NCI-H69 (cell line): ENCODE data around the gene ADGRA1.

Source experiments
- DNase-seq: peaks from one replicate; lab custom pipeline; 2025; lab: John Stamatoyannopoulos, UW

ADGRA1 gene

GRCh38 chr10:133056651-133057178 lies 31.0 kb upstream of the ADGRA1 start:
- no peak for DNase-seq

DNA sequence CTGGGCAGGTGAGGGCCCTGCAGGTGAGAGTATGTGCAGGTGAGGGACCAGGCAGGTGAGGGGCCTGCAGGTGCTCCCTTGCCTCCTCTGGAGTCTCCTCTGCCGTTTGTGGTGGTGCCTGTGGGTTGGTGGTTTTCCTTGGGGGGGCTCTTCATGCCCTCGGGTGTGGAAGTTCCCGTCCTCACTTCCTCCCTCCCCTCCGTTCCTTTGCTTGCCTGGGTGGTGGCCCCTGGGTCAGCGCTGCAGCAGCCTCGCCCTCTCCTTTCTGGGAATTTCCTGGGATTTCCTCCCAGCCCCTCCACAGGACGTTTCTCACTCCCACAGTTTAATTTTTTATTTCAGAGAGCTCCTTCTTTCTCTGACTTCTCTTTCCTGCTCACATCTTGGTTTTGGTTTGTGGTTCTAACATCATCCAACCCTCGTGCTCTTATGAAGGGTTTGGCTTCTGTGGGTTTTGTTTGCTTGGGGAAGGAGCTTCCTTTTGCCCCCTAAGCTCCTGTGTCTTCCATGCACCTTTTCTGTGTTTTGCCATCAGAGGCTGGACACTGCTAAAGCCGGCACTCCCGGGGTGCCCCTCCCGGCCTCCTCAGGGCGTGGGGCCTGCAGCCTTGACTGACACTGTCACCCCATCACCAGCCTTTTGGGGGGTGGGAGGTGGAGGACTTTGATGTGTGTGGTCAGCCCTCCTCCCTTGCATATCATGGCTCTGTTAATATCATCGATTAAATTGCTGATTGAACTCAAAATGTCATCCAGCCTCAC lies 29.2 kb upstream of the ADGRA1 start:
- no peak for DNase-seq

GRCh38 chr10:133059093-133059470 lies 28.6 kb upstream of the ADGRA1 start:
- DNase-seq, result no peak

GRCh38 chr10:133059571-133059970 lies 28.2 kb upstream of the ADGRA1 start:
- DNase-seq, result no peak

- DNase-seq, result no peak
Observed at GRCh38 chr10:133060022-133060421, 27.7 kb upstream of the ADGRA1 start.

- DNase-seq, result no peak
Observed at GRCh38 chr10:133060466-133060865, 27.3 kb upstream of the ADGRA1 start.

- no peak for DNase-seq
Observed at GRCh38 chr10:133060881-133061280, 26.8 kb upstream of the ADGRA1 start.

DNA sequence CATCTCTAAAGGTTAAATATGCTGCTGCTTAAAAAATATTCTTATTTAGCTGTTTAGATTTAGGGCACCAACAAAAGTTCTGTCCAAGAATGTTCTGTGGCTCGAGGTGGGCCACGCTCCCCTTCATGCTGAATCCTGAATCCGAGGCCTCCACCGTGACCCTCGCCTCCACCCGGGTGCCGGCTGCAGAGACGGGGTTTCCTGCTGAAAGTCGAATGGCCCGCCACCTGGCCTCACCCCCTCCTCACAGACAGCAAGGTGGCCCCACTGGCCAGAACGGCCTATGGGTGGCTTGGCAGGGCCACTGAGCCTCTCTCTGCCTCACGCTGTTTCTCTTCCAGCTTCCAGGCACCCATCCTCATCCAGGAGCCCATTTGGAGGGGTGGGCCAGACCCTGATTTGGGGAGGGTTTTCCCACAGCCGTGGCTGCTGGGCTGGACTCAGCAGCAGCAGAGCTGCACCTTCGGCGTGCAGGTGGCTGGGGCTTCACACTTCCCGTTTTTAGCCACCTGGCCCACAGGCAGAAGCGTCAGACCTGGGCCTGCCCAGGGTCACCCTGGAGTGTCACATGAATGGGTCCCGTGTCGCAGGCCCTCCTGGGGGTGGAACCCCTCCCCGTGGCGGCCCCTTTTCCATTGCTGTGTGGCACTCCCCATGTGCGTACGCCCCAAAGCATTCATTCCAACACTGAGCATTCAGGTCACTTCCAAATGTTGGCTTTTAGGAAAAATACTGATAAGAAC lies 26.3 kb upstream of the ADGRA1 start:
- DNase-seq, result no peak

GRCh38 chr10:133062085-133062484 lies 25.6 kb upstream of the ADGRA1 start:
- no peak for DNase-seq

DNA sequence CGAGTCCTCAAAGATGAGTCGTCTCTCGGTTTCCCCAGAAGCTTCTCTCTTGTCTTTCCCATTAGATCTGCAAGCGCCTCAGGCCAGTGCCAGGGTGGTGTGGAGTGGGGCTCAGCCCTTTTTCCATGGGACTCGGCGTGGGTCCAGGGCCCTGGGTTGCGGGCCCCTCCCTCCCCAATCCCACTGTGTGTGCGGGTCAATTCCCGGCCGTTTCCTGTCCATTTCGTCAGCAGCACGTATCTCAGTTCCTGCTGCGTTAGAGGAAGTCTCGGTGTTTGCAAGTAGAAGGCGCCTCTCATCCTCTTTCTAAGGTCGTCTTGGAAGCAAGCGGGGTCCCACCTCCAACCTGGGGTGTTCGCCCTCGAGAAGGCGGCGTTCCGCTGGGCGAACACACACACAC lies 25.1 kb upstream of the ADGRA1 start:
- DNase-seq, result no peak

- DNase-seq, result no peak
Observed at GRCh38 chr10:133067149-133068105, 20.3 kb upstream of the ADGRA1 start.

- no peak for DNase-seq
Observed at GRCh38 chr10:133068111-133069032, 19.4 kb upstream of the ADGRA1 start.

DNA sequence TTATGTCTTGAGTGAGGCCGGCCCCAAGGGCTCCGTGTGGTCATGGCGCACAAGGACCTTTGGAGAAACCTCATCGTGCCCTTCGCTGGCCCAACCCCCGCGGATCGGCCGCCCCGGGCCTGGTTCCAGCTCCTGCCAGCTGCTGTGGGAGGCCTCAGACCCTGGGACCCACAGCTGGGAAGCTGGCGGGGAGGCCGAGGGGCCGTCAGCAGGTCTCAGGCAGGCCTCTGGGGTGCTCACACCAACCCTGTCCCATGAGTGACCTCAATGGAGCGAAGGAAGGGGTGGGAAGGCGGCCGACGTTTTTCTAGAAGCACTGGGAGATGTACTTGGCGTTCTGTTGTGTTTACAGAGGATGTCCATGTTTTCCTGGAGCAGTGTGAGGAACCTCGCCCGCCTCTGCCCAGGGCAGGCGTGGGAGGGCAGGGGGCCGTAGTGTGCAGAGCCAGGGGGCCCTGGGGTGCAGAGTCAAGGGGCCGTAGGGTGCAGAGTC lies 18.6 kb upstream of the ADGRA1 start:
- no peak for DNase-seq

DNA sequence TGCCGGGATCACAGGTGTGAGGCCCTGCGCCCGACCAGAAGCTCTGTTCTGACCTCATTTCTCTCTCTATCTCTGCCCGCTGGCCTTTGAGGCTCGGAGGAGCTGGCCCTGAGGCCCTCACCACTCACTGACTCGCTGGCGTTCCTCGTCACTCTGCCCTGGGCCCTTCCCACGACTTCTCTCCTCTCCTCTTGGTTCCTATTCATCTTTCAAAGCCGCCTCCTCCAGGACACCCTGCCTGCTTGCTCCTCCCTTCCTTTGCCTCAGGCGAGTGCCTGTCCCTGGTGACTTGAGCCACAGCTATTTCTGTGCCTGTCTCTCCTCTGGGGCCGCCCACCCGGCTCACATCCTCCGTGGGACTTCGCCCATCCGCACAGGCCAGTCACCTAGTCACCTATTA lies 17.3 kb upstream of the ADGRA1 start:
- DNase-seq, result no peak

DNA sequence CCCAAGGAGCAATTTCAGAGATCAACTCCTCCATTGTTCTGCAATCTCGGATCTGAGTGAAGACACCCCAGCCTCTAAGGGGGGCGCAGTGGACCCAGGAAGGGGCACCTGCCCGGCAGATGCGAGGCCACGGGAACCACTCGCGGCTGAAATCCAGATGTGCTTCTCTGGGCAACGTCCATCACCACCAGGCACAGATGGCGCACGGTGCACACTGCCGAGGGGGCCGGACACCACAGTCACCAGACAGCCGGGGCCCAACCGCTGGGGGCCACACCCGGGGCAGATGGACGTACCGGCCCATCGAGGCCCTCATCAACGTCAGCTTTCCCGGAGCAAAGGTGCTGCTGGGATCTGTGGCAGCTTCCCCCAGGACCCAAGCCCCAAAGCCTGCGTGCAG lies 16.9 kb upstream of the ADGRA1 start:
- DNase-seq, result no peak

DNA sequence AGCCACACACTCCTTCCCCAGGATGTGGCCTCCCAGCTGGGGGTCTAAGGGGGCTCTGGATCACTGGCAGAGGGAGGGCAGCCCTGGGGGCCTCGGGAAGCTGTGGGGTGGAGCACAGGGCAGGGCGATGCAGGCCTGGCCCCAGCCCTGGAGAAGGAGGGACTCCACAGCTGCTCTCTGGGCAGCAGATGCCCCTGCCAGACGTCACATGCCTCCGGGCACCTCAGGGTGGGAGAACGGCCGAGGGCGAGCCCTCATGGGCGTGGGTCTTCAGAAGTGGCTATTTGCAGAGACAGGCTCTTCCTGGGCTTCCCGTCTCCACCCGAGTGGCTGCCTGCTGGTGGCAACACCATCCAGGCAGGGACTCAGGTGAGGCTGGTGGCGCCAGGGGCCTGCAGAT lies 16.0 kb upstream of the ADGRA1 start:
- no peak for DNase-seq

- DNase-seq, result no peak
Observed at GRCh38 chr10:133072196-133072595, 15.5 kb upstream of the ADGRA1 start.

DNA sequence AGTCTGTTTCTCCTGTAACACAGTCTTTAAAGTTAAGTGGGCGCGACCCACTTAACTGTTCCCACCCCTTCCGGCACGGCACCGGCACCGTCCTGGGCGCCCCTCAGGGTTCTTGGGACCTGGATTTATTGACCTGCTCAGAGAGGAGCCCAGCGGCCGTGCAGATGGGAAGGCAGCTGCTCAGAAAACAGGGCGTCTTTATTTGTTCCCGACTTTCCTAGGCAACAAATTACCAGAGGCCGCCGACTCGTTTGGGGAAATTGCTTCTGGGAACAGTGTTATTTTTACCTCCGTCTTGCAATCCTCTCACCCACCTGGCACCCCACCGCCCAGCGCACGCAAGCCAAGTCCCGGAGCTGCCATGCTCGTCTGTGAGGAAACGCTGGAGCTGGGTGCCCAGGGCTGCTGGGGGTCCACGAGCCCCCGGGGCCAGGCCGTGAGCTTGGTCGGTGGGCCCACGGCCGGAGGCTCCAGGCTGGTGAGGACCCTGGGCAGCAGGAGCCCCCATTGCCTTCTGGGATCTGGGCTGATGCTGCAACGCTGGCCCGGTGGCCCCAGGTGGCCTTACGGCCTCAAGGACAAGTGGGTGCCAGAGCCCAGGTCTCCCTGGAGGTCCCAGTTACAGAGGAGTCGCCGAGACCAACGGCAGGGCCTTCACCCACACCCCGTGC lies 14.9 kb upstream of the ADGRA1 start:
- no peak for DNase-seq

DNA sequence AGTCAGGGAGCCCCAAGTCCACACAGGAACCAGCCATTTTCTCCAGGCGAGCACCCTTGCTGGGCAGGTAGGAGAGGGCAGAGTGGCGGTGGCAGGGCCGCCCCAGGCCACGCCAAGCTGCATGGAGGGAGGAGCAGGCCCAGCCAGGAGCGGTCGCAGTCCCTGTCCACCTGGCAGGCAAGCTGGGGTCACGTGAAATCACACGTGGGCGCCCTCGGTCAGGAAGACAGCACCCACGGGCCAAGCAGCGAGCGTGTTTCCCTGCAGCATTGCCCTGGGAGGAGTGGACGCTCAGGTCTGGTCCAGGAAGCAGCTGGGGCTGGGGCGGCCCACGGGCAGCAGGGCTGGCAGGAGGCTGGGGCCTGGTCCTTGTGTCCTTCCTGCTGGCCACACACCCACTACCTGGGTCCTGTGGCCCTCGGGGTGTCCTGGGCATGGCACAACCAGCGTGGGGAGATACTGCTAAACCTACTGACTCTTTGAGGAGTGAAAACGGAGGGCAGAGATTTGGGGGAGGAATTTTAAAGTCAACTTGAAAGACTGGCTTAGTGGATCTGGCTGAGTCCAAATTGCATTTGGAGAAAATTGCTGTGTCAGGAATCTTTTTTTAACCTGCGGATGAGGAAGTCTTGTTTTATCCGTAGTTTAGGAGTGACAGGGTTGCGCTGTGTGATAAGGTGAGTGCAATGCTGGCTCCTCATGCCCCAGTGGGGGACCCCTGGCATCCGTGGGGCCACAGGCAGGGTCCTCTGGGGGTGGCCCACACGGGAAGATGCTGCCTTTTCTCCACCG lies 12.2 kb upstream of the ADGRA1 start:
- no peak for DNase-seq
